ENCODE data around the gene ADAMTS10. TPM values are rescaled to one million over a fixed set of nuclear protein-coding genes. Genes with fewer than 3 reads are reported as not detected.

Gene ADAMTS10
- total and polyA plus RNA-seq, 2 donors (not counting 3 experiments of a cell fraction or from before 2014, with no cell fraction given), result 15.8 to 17.4 TPM

- Histone ChIP-seq H3K9me3 (replicated peaks; ENCODE audit: control insufficient read depth, insufficient read depth, low read length) (no peaks in the 10 kb centered on the region), H3K27ac (ENCODE audit: insufficient read depth, low read depth, low read length) (no peak overlapping the region), H3K36me3 (ENCODE audit: control insufficient read depth in 2 of 2, extremely low read depth in 1 of 2, insufficient read depth in 2 of 2, low read length in 2 of 2) (no peaks in the 10 kb centered on the region), H2AFZ (ENCODE audit: low read depth, low read length) (no peak overlapping the region), H3K4me2 (ENCODE audit: insufficient read depth, low read length) (no peak overlapping the region), H3K9me1 (replicated peaks; ENCODE audit: control insufficient read depth, extremely low read depth, insufficient read depth, low read length) (no peaks in the 10 kb centered on the region), H3K4me1 (ENCODE audit: control insufficient read depth, extremely low read depth, insufficient read depth, low read length) (peaks cover 9% of the 10 kb centered on the region), H3K4me3 (replicated peaks in 1 of 3; ENCODE audit: insufficient read depth in 1 of 3, low read depth in 1 of 3, low read length in 3 of 3) (no peak overlapping the region), H3K79me2 (ENCODE audit: control insufficient read depth, insufficient read depth, low read length) (no peaks in the 10 kb centered on the region), H3K27me3 (ENCODE audit: control insufficient read depth in 2 of 2, insufficient read depth in 2 of 2, low read length in 2 of 2) (no peaks in the 10 kb centered on the region), H4K20me1 (replicated peaks; ENCODE audit: control insufficient read depth, extremely low read depth, insufficient read depth, low read length) (no peaks in the 10 kb centered on the region), H3K9ac (replicated peaks; ENCODE audit: extremely low read depth, insufficient read depth, low read length) (no peak overlapping the region)
- intact Hi-C loops (cut with micrococcal nuclease) (no loop called here), dilution Hi-C loops (cut with MboI; ENCODE audit: extremely low pct_ligation_motif_present, low sequenced_read_pairs) (no loop called here)
- POLR2A ChIA-PET, result no interaction called here
- BruUV-seq (replicated peaks), result no TSS peak
- DNase-seq (ENCODE audit: low read depth, low spot score) (peak; percentile 31), FAIRE-seq (no peak)
- CTCF ChIA-PET, result interaction anchor here (0.6 to 2.6 kb wide), 3 partner anchors 30 to 1109 kb away, joined by 3 to 12 read pairs (median 3); no protein-coding TSS in a partner anchor
- TF ChIP-seq GATA2 (IDR thresholded peaks at IDR 0.05; ENCODE audit: insufficient read depth, insufficient read length, low read depth, low read length) (no peak), MYC (IDR thresholded peaks at IDR 0.05; ENCODE audit: low read depth, low read length) (no peak), POLR2AphosphoS5 (IDR thresholded peaks at IDR 0.05; ENCODE audit: insufficient read depth, low read depth, low read length) (no peak), CTCF (IDR thresholded peaks at IDR 0.05; ENCODE audit: extremely low read depth in 1 of 2, insufficient read depth in 1 of 2, low read depth in 1 of 2, low read length in 2 of 2) (no peak), POLR2A (IDR thresholded peaks at IDR 0.05; ENCODE audit: low read depth, low read length) (no peak), EZH2 (IDR thresholded peaks at IDR 0.05; ENCODE audit: borderline replicate concordance, low read depth, low read length, severe bottlenecking) (no peak), JUN (IDR thresholded peaks at IDR 0.05; ENCODE audit: borderline replicate concordance, insufficient read depth, insufficient read length, low read depth) (no peak), MAX (IDR thresholded peaks at IDR 0.05; ENCODE audit: insufficient read depth, insufficient read length) (no peak), FOS (IDR thresholded peaks at IDR 0.05; ENCODE audit: borderline replicate concordance, insufficient read depth, low read length) (no peak)
These were observed 1.6 kb upstream of the ADAMTS10 start for GRCh38 chr19:8611877-8612806.

Measured in endothelial cell of umbilical vein (primary cell).